GM10266 (cell line): ENCODE results near the gene CYYR1.

Experiments
- DNase-seq: peaks from one replicate; pipeline ENCODE4 v3.0.0; 2012; ENCODE audit errors: extremely low spot score
- TF ChIP-seq, protein P1 (sequence below): IDR thresholded peaks from 2 replicates; pipeline ENCODE4 v1.5.1; 2012; ENCODE audit warnings: mild to moderate bottlenecking, low read depth; ENCODE audit not compliant: control insufficient read depth, insufficient read depth; ENCODE audit errors: missing control alignments

The CYYR1 gene

DNA sequence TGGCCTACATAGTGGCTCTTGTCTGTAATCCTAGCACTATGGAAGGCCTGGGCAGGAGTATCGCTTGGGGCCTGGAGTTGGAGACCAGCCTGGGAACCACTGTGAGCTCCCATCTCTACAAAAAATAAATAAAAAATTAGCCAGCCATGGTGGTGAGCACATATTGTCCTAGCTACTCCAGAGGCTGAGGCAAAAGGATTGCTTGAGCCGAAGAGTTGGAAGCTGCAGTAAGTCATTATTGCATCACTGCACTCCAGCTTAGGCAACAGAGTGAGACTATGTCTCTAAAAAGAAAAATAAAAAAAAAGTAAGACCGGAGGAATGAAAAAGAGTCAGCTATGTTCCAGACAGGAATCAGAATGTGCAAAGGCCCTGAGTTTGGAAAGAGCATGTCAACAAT lies 115.3 kb downstream of the CYYR1 start:
- DNase-seq, result no peak
- TF ChIP-seq, protein P1, sequence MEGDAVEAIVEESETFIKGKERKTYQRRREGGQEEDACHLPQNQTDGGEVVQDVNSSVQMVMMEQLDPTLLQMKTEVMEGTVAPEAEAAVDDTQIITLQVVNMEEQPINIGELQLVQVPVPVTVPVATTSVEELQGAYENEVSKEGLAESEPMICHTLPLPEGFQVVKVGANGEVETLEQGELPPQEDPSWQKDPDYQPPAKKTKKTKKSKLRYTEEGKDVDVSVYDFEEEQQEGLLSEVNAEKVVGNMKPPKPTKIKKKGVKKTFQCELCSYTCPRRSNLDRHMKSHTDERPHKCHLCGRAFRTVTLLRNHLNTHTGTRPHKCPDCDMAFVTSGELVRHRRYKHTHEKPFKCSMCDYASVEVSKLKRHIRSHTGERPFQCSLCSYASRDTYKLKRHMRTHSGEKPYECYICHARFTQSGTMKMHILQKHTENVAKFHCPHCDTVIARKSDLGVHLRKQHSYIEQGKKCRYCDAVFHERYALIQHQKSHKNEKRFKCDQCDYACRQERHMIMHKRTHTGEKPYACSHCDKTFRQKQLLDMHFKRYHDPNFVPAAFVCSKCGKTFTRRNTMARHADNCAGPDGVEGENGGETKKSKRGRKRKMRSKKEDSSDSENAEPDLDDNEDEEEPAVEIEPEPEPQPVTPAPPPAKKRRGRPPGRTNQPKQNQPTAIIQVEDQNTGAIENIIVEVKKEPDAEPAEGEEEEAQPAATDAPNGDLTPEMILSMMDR, result no peak

DNA sequence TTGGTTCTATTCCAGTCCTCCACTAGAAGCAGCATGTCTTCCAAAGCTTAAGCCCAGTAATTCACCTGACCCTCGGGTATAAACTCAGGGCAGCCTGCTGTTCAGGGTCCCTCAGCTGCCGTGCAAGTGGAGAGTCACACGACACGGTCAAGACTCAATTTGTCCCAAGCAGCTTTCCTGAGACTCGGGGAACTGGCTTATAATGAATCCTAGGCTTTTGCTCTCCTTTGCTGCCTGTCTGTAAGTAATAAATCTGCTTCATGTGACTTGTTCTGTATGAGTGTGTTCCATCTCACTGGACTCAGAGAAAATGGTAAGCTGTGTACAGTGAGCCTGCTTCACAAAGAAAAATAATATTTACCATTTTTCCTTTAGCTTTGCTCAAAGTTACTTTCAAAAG lies 119.8 kb downstream of the CYYR1 start:
- no peak for DNase-seq
- TF ChIP-seq, protein P1, result no peak

DNA sequence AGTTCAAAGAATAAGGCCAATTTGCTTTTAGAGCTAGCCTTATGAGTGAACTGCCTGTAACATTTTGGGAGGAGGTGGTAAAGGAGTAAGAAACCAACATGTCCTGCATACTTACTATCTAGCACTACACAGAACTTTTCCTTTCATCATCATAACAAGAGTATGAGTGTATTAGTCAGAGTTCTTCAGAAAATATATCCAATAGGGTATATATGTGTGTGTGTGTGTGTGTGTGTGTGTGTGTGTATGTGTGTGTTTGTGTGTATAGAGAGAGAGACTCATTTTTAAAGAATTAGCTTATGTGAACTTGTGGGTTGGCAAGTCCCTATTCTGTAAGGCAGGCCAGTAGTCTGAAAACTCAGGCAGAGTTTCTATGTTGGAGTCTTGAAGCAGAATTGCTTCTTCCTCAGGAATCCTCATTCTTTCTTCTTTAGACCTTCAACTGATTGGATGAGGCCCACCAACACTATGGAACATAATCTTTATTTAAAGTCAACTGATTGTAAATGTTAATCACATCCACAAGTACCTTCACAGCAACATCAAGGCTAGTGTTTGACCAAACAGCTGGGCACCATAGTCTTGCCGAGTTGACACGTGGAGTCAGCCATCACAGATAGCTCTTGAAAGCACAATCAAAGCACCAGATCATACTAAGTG lies 121.9 kb downstream of the CYYR1 start:
- TF ChIP-seq, protein P1, result no peak
- no peak for DNase-seq

DNA sequence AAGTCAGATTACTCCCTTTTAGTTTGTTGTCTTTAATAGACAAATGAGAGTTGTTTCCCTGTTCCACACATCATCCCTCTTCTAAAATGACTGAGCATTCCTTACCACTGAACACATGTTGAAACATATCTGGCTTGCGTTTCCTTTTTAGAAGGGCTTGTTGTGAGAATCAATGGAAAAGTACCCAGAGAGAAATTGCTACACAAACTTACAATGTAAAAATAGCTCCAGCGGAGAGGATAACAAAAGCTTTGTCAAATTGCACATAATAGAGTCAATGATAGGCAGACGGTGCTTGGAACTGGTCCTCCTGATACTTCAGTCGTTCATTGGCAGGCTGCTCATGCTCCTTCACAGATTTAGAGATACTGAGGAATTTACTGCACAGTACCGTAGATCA lies 123.9 kb downstream of the CYYR1 start:
- TF ChIP-seq, protein P1, result no peak
- no peak for DNase-seq

DNA sequence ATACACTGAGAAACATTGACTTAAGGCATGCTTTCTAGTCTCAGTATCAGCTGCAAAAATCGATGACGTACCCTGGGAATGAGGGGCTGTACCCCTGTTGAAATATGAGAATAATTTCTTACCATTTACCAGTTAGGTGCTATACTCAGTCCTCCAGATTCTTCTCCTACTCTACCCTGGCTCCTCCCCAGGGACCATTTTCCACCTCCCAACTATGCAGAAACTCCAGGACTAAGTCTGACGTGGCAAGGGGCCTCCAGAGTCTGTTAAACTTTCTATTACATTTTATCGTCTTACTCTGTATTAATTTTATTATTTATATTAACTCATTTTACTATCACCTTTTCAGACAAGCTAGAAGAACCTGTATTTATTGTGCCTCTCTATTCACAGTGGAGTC lies 124.3 kb downstream of the CYYR1 start:
- no peak for DNase-seq
- TF ChIP-seq, protein P1, result no peak

DNA sequence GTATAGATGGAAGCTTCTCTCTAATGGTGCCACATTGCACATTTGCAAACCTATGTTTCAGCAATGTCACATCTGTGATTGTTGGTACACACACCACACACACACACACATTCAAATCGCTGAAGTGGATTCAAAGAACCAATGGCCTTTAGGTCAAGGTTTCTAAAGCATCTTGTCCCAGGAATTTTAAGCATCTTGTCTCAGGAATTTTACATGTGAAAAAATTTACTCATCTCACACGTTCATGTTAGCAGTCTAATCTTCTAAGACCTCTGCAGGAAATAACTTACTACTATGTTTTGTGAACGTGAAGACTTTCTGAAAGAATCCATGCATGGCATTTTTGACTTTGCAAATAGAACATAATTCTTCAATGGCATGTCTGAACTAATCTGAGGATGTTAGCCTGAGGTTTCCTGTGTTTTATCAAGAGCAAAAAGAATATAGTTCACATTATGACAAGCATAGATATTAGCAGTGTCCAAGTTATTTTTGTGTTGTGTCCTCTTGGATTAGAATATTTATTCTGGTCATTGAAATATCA lies 125.1 kb downstream of the CYYR1 start:
- TF ChIP-seq, protein P1, result no peak
- DNase-seq, result no peak

DNA sequence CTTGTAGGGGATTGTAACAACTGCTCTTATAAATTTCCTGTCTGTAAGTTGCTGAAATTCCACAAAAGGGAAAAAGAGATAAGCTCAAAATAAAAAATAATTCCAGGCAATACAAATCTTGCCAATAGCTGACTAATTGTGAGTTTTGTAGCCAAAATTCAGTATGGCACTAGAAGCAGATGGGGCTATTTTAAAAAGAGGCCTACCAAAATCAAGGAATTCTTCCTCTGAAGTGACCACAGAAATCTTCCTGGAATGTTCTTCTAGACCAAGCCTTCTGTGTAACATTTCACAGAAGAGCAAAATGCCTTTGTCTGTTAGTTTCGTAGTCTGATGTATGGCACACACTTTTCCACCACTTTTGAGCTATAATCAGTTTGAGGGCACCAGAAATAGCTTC lies 127.6 kb downstream of the CYYR1 start:
- TF ChIP-seq, protein P1, result no peak
- no peak for DNase-seq
